Measurements from ENCODE around the gene C1QTNF5.
"Not testable (repeated sequence)": the region's sequence is repeated elsewhere in the genome, so short reads cannot be mapped to it uniquely, and the experiment has no call there.

C1QTNF5 gene

GRCh38 chr11:119340335-119341221, at the start of gene C1QTNF5:
C1QTNF5 (minus strand) TSS chr11:119340883; CDS start chr11:119340397, 486 bp downstream.
- DNase-seq (ENCODE audit: low read depth in 2 of 2) = no peak

GRCh38 chr11:119389611-119390254, 49.0 kb upstream of the C1QTNF5 start:
- no peak for DNase-seq (ENCODE audit: low read depth in 2 of 2)

- DNase-seq (ENCODE audit: low read depth in 2 of 2) = no peak
Observed at GRCh38 chr11:119388103-119388502, 47.4 kb upstream of the C1QTNF5 start.

GRCh38 chr11:119384332-119384731, 43.6 kb upstream of the C1QTNF5 start:
- no peak for DNase-seq (ENCODE audit: low read depth in 2 of 2)

- not testable (repeated sequence) for DNase-seq (ENCODE audit: low read depth in 2 of 2)
Observed at GRCh38 chr11:119382513-119382912, 41.8 kb upstream of the C1QTNF5 start.

- DNase-seq (ENCODE audit: low read depth in 2 of 2) = no peak
Observed at GRCh38 chr11:119382101-119382500, 41.4 kb upstream of the C1QTNF5 start.

- peak; percentile 85 to 87 for DNase-seq (ENCODE audit: low read depth in 2 of 2)
Observed at GRCh38 chr11:119381181-119381988, 40.7 kb upstream of the C1QTNF5 start, which contains the start of gene USP2. USP2 (minus strand) TSS chr11:119381690; CDS start chr11:119373480, 8,210 bp downstream.

GRCh38 chr11:119380827-119381180, 40.1 kb upstream of the C1QTNF5 start:
- no peak for DNase-seq (ENCODE audit: low read depth in 2 of 2)

- no peak for DNase-seq (ENCODE audit: low read depth in 2 of 2)
Observed at GRCh38 chr11:119380160-119380826, 39.6 kb upstream of the C1QTNF5 start.

GRCh38 chr11:119378851-119379465, 38.3 kb upstream of the C1QTNF5 start:
- DNase-seq (ENCODE audit: low read depth in 2 of 2) = no peak

GRCh38 chr11:119377961-119378667, 37.4 kb upstream of the C1QTNF5 start:
- no peak for DNase-seq (ENCODE audit: low read depth in 2 of 2)

- no peak for DNase-seq (ENCODE audit: low read depth in 2 of 2)
Observed at GRCh38 chr11:119377112-119377901, 36.6 kb upstream of the C1QTNF5 start.

- no peak for DNase-seq (ENCODE audit: low read depth in 2 of 2)
Observed at GRCh38 chr11:119376197-119376847, 35.6 kb upstream of the C1QTNF5 start.

GRCh38 chr11:119375337-119376196, 34.9 kb upstream of the C1QTNF5 start:
- DNase-seq (ENCODE audit: low read depth in 2 of 2) = no peak

- no peak for DNase-seq (ENCODE audit: low read depth in 2 of 2)
Observed at GRCh38 chr11:119374632-119375336, 34.1 kb upstream of the C1QTNF5 start.

GRCh38 chr11:119373921-119374631, 33.4 kb upstream of the C1QTNF5 start:
- DNase-seq (ENCODE audit: low read depth in 2 of 2) = peak in 1 of 2 experiments; percentile 54
